ENCODE measurements around the gene THRB.

Gene THRB

DNA sequence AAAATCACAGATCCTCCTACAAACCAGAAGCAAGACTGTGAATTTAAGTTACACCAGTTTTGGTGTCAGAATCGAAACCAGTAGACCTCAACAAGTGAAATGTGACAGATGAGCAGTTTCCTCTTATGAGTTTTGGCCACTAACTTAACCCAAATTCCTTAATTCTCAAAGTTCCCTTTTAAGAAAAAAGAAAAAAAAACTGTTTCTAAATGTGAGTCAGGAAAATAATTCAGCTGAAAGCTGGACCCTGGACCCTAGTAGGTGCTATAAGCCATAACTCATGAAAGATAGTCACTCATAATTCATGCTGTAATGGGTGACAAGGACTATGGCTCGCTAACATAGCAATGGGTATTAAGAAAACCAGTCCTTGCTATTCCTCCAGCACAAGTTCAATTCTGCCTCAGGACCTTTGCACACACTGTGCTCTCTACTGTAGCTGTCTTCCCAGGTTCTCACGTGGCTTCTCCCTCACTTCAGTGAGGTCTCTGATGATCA lies 9.0 kb upstream of the THRB start:
- DNase-seq (ENCODE audit: insufficient read length, low spot score), result no peak
- no peak for TF ChIP-seq SPI1 (IDR thresholded peaks at IDR 0.05; ENCODE audit: low read depth, low read length)
- TF ChIP-seq TAF1 (IDR thresholded peaks at IDR 0.05; ENCODE audit: low read depth, low read length), result no peak
- no peak for TF ChIP-seq POU2F2 (IDR thresholded peaks at IDR 0.05; ENCODE audit: low read depth, low read length)
- TF ChIP-seq POLR2A (IDR thresholded peaks at IDR 0.05; ENCODE audit: low read depth, low read length), result no peak
- TF ChIP-seq POLR2AphosphoS5 (IDR thresholded peaks at IDR 0.05; ENCODE audit: low read depth, low read length), result no peak
- FAIRE-seq, result no peak

DNA sequence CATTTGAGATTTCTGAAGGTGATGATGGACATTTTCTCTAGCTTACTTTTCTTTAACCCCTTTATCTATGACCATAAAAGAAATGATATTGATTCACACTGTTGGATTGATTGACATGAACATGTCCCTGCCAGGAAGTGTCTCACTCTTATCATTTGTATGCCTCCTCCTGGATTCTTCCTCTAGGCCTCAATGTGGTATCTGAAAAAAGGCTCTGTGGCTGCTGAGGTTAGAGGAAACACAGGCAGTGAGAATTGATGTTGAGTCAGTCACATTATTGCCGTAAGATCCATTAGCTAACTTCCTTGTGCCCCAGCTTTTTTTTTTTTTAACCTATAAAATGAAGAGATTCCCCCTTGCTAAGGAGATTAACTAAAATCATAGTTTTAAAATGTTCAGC lies 8.0 kb upstream of the THRB start:
- TF ChIP-seq POU2F2 (IDR thresholded peaks at IDR 0.05; ENCODE audit: low read depth, low read length) (no peak), POLR2AphosphoS5 (IDR thresholded peaks at IDR 0.05; ENCODE audit: low read depth, low read length) (no peak), TAF1 (IDR thresholded peaks at IDR 0.05; ENCODE audit: low read depth, low read length) (no peak), PAX5 (IDR thresholded peaks at IDR 0.05; ENCODE audit: insufficient read depth, low read length, severe bottlenecking) (no peak)
- DNase-seq (ENCODE audit: insufficient read length, low spot score), result no peak
- no peak for FAIRE-seq

DNA sequence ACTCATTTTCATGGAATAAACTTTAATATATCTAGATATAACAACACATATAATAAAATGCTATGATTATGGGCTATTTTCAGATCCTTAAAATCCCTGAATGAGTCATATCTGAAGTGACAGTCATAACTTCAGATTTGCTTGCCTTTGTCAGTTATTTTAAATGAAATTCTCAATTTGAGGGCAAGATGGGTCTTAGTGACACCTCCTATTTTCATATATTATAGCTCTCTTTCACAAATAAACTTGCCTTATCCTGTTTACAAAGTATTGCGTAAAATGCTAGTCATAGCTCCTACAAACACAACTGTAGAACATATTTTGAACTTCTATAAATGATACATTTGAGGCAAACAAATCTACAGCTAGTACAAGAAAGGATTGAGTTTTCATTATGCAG lies 6.2 kb upstream of the THRB start:
- DNase-seq (ENCODE audit: insufficient read length, low spot score) (no peak), FAIRE-seq (no peak)
- TF ChIP-seq SPI1 (IDR thresholded peaks at IDR 0.05; ENCODE audit: low read depth, low read length) (no peak), POLR2AphosphoS5 (IDR thresholded peaks at IDR 0.05; ENCODE audit: low read depth, low read length) (no peak), TAF1 (IDR thresholded peaks at IDR 0.05; ENCODE audit: low read depth, low read length) (no peak), POU2F2 (IDR thresholded peaks at IDR 0.05; ENCODE audit: low read depth, low read length) (no peak), PAX5 (IDR thresholded peaks at IDR 0.05; ENCODE audit: insufficient read depth, low read length, severe bottlenecking) (no peak), POLR2A (IDR thresholded peaks at IDR 0.05; ENCODE audit: low read depth, low read length) (no peak)

GRCh38 chr3:24499991-24500390 lies 5.3 kb upstream of the THRB start:
- TF ChIP-seq PAX5 (IDR thresholded peaks at IDR 0.05; ENCODE audit: insufficient read depth, low read length, severe bottlenecking), result no peak
- TF ChIP-seq POLR2A (IDR thresholded peaks at IDR 0.05; ENCODE audit: low read depth, low read length), result no peak
- FAIRE-seq (no peak), DNase-seq (ENCODE audit: insufficient read length, low spot score) (no peak)

GRCh38 chr3:24498796-24499195 lies 4.1 kb upstream of the THRB start:
- TF ChIP-seq POLR2AphosphoS5 (IDR thresholded peaks at IDR 0.05; ENCODE audit: low read depth, low read length) (no peak), SPI1 (IDR thresholded peaks at IDR 0.05; ENCODE audit: low read depth, low read length) (no peak), POLR2A (IDR thresholded peaks at IDR 0.05; ENCODE audit: low read depth, low read length) (no peak), POU2F2 (IDR thresholded peaks at IDR 0.05; ENCODE audit: low read depth, low read length) (no peak), TAF1 (IDR thresholded peaks at IDR 0.05; ENCODE audit: low read depth, low read length) (no peak), PAX5 (IDR thresholded peaks at IDR 0.05; ENCODE audit: insufficient read depth, low read length, severe bottlenecking) (no peak)
- DNase-seq (ENCODE audit: insufficient read length, low spot score) (no peak), FAIRE-seq (no peak)

DNA sequence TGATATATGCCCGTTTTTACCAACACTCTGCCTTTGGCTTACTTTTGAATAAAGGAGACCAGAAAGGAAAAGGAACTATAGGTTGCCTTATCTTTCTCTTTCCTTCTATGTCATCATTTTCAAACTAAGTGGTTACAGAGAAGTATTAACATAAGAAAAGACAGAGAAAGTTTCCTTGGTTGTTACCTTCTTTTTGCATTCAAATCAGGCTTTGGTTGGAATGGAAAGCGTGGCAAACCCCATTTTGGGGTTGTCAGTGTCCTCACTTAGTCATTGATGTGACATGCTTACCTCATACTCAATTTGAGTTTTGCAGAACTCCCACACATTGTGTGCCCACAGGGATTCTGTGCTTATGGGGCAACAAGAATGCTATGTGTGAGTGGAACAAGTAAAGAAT lies 3.7 kb upstream of the THRB start:
- FAIRE-seq (no peak), DNase-seq (ENCODE audit: insufficient read length, low spot score) (no peak)
- no peak for TF ChIP-seq POLR2A (IDR thresholded peaks at IDR 0.05; ENCODE audit: low read depth, low read length)
- no peak for TF ChIP-seq POLR2AphosphoS5 (IDR thresholded peaks at IDR 0.05; ENCODE audit: low read depth, low read length)
- no peak for TF ChIP-seq POU2F2 (IDR thresholded peaks at IDR 0.05; ENCODE audit: low read depth, low read length)
- TF ChIP-seq PAX5 (IDR thresholded peaks at IDR 0.05; ENCODE audit: insufficient read depth, low read length, severe bottlenecking), result no peak
- TF ChIP-seq SPI1 (IDR thresholded peaks at IDR 0.05; ENCODE audit: low read depth, low read length), result no peak
- TF ChIP-seq TAF1 (IDR thresholded peaks at IDR 0.05; ENCODE audit: low read depth, low read length), result no peak

- no peak for FAIRE-seq
- no peak for TF ChIP-seq POLR2AphosphoS5 (IDR thresholded peaks at IDR 0.05; ENCODE audit: low read depth, low read length)
- TF ChIP-seq PAX5 (IDR thresholded peaks at IDR 0.05; ENCODE audit: insufficient read depth, low read length, severe bottlenecking), result no peak
- TF ChIP-seq POLR2A (IDR thresholded peaks at IDR 0.05; ENCODE audit: low read depth, low read length), result no peak
- TF ChIP-seq POU2F2 (IDR thresholded peaks at IDR 0.05; ENCODE audit: low read depth, low read length), result no peak
- TF ChIP-seq TAF1 (IDR thresholded peaks at IDR 0.05; ENCODE audit: low read depth, low read length), result no peak
- TF ChIP-seq SPI1 (IDR thresholded peaks at IDR 0.05; ENCODE audit: low read depth, low read length), result no peak
These were observed 3.3 kb upstream of the THRB start for GRCh38 chr3:24497942-24498341.

DNA sequence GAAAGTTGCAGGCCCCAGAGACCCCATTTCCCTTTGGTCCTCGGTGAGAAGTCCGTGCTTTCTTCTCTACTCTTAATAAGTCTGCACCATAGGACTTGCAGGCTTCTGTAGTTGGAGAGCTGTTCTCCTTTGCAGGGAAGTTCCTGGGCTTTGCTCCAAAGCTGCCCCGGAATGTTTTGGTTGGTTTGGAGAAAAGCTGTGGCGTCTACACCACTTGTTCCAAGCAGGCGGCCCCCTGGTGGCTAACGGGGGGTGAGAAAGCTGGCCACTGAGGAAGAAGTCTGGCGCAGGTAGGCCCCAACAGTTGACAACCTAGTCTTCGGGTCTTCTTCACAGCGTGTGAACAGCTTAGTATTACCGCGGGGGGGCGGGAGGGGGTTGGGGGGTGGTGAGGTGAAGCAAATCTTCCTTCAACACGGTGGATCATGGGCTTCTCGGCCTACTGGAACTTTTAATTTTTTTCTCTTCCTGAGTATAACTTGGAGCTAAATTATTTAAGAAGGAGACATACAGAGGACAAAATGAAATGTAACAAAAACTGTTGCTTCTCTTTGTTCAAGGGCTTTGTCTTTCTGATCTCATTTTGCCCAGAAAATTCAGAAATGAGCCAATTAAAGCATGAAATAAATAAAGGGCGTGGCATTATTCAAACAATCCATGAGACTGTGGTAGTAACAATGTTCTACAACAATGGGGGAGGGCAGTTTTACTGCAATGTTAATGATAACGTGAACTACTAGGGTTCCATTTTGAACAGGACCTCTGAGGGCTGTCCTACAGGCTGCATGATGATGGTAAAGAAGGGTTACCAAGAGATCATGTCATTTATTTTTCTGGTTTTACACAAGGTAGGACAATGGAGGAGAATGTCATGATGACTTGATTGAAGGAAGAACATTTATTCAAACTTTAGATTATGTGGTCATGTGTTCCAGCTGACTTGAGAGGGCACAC lies 2.2 kb upstream of the THRB start:
- DNase-seq (ENCODE audit: insufficient read length, low spot score) (no peak), FAIRE-seq (no peak)
- no peak for TF ChIP-seq TAF1 (IDR thresholded peaks at IDR 0.05; ENCODE audit: low read depth, low read length)
- no peak for TF ChIP-seq SPI1 (IDR thresholded peaks at IDR 0.05; ENCODE audit: low read depth, low read length)
- no peak for TF ChIP-seq PAX5 (IDR thresholded peaks at IDR 0.05; ENCODE audit: insufficient read depth, low read length, severe bottlenecking)
- no peak for TF ChIP-seq POLR2AphosphoS5 (IDR thresholded peaks at IDR 0.05; ENCODE audit: low read depth, low read length)
- no peak for TF ChIP-seq POU2F2 (IDR thresholded peaks at IDR 0.05; ENCODE audit: low read depth, low read length)
- no peak for TF ChIP-seq POLR2A (IDR thresholded peaks at IDR 0.05; ENCODE audit: low read depth, low read length)

More at GRCh38 chr3:24497942-24498341, 3.3 kb upstream of the THRB start:
- no peak for DNase-seq (ENCODE audit: insufficient read length, low spot score)

GRCh38 chr3:24495326-24495994 lies 810 bp upstream of the THRB start:
- DNase-seq (ENCODE audit: insufficient read length, low spot score) (no peak), FAIRE-seq (no peak)
- TF ChIP-seq SPI1 (IDR thresholded peaks at IDR 0.05; ENCODE audit: low read depth, low read length), result no peak
- no peak for TF ChIP-seq POU2F2 (IDR thresholded peaks at IDR 0.05; ENCODE audit: low read depth, low read length)
- TF ChIP-seq TAF1 (IDR thresholded peaks at IDR 0.05; ENCODE audit: low read depth, low read length), result no peak
- TF ChIP-seq PAX5 (IDR thresholded peaks at IDR 0.05; ENCODE audit: insufficient read depth, low read length, severe bottlenecking), result no peak
- TF ChIP-seq POLR2AphosphoS5 (IDR thresholded peaks at IDR 0.05; ENCODE audit: low read depth, low read length), result no peak
- no peak for TF ChIP-seq POLR2A (IDR thresholded peaks at IDR 0.05; ENCODE audit: low read depth, low read length)
